NCI-H345 treated with DMSO at 0.1 percent for 48 hours (cell line): ENCODE measurements around the gene MORC4.
A peak's percentile ranks its signal among the peaks of the same experiment; 100 is the strongest.

Experiments
- DNase-seq: peaks from one replicate; lab custom pipeline; 2025; ENCODE audit not compliant: unreplicated experiment; lab: John Stamatoyannopoulos, UW

The MORC4 gene

DNA sequence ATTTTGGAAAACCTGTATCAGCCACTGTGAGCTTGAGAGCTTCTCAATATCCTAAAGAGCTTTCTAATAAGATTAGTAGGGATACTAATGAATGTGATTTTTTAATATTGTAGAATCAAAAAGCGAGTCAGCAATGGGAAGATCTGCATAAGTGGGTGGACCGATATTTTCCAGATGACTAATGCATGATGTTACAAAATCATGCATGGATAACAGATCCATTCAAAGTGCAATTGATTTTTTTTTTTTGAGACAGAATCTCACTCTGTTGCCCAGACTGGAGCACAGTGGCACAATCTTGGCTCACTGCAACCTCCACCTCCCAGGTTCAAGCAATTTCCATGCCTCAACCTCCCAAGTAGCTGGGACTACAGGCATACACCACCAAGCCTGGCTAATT lies 87.1 kb downstream of the MORC4 start:
- no peak for DNase-seq

- no peak for DNase-seq
Observed at GRCh38 chrX:106906361-106906760, 93.7 kb downstream of the MORC4 start.

- DNase-seq: no peak
Observed at GRCh38 chrX:106905064-106905708, 94.8 kb downstream of the MORC4 start.

DNA sequence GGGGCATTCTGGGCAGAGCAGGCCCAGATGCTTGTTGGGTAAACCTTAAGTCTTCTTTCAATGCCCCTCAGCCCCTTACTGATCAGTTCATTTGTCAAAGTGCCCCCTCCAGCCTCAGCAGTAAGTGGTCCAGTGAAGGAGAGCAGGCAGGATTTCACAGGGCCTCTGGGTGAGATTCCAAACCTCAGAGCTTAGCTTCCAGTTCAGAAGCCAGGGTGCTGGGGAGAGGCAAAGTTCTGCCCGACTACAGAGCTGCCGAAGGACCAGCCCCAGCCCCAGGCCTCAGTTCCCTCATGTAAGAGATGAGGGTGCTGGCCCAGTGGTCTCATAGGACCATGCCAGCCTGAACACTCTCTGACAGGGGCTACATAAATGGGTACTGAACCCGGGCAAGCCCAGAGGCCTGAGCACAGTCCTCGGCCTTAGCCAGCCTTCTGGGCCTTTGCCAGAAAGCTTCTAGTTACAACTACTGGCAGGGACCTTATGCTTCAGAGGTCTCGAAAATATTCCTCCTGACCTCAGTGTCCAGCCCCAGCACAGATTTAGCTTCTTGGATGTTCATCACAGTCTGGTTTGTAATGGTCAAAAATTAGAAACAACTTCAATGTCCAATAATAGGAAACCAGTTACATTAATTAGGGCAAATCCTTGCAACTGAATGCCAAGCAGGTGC lies 96.0 kb downstream of the MORC4 start:
- no peak for DNase-seq

GRCh38 chrX:106903291-106903824 lies 96.7 kb downstream of the MORC4 start, which contains the start of gene RIPPLY1:
Gene RIPPLY1, minus strand, starts transcription at chrX:106903341. Its CDS starts 54 bp downstream, at chrX:106903287.
- DNase-seq: no peak

- no peak for DNase-seq
Observed at GRCh38 chrX:106902684-106903083, 97.3 kb downstream of the MORC4 start.

- no peak for DNase-seq
Observed at GRCh38 chrX:106901781-106902219, 98.2 kb downstream of the MORC4 start.

DNA sequence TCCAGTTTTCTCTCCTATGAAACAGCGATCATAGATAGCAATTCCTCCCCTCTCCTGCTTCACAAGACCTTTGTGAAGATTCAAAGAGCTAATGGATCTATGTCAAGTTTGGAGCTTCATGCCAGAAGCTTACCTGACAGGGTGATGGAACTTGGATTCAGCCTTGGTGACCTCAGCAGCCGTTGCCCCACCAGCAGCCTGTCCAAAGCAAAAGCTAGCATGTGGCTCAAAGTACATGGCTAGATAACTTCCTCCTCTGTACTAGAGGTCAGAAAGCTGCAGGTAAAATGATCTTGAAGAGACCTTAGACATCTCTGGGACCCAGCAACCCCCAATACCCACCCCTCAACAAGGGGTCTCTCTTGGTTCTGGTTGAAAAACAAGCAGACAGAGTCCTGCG lies 98.7 kb downstream of the MORC4 start:
- DNase-seq: no peak

DNA sequence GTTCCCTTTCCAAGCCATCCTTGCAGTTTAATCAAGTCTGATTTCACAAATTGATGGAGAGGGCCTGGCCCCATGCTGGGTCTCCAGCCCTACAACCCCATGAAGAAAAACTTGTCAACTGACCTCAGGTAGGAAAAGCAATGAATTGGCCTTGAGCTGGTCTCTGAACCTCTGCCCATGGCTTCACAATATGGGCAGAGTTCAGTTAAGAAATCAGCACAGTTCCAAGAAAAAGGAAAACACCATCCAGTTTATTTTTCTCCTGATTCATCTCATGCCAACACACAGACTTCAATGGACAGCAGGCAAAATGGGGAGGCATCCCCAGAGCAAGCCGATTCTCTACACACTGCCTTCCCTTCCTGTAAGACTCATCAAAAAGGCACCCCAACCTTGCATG lies 100.2 kb downstream of the MORC4 start:
- DNase-seq: no peak

- no peak for DNase-seq
Observed at GRCh38 chrX:106899276-106899675, 100.7 kb downstream of the MORC4 start.

- no peak for DNase-seq
Observed at GRCh38 chrX:106898462-106898861, 101.5 kb downstream of the MORC4 start.

- no peak for DNase-seq
Observed at GRCh38 chrX:106897259-106897658, 102.8 kb downstream of the MORC4 start.

GRCh38 chrX:106894978-106895452 lies 105.0 kb downstream of the MORC4 start:
- no peak for DNase-seq

DNA sequence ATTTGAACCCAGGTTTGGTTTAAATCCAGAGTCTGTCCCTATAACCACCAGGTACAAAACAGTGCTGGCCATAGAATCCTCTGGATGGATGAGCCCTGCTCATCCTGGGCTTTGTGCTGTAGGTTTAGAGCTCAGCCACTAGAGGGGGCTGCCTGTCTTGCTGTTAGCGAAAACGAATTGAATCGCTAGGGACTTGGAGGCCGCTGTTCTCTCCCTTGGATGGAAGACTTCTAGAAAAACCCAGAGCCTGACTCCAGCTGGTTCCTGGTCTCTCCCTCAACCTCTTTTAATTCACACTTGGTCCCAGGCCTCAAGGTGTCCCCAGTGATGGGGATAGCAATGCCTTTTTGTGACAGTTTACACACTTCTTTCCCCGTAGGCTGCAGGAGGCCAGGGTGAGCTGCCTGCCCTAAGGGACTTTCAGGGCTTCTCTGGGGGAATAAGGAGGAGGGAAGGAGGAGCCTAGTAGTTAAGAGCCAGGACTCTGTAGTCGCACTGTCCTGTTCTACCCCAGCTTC lies 105.6 kb downstream of the MORC4 start:
- peak; percentile 23 for DNase-seq

GRCh38 chrX:106891762-106892460 lies 108.1 kb downstream of the MORC4 start:
- DNase-seq: no peak
